Suprapubic skin (tissue), 4 donors: ENCODE data around the gene TSPAN12. TPM values are rescaled to one million over a fixed set of nuclear protein-coding genes. Genes with fewer than 3 reads are reported as not detected.

Experiments used
- DNase-seq, 2 donors: peaks; one replicate each; pipeline ENCODE4 v3.0.0-alpha.2; 2019; ENCODE audit warnings: low spot score in 2 of 2
- H3K27ac ChIP-seq: fragments of 200-600 bp; sonication (generic); one replicate; pipeline ENCODE4 v1.5.1; 2019
- H3K27me3 ChIP-seq: fragments of 200-600 bp; sonication (generic); one replicate; pipeline ENCODE4 v1.5.1; 2019
- H3K36me3 ChIP-seq: fragments of 200-600 bp; sonication (generic); one replicate; pipeline ENCODE4 v1.5.1; 2019
- H3K4me1 ChIP-seq: fragments of 200-600 bp; sonication (generic); one replicate; pipeline ENCODE4 v1.5.1; 2019
- H3K4me3 ChIP-seq: fragments of 200-600 bp; sonication (generic); one replicate; pipeline ENCODE4 v1.5.1; 2019; ENCODE audit warnings: mild to moderate bottlenecking
- H3K9me3 ChIP-seq: fragments of 200-600 bp; sonication (generic); one replicate; pipeline ENCODE4 v1.5.1; 2019
- CTCF ChIP-seq, 2 donors: fragments of 200-600 bp in 1 of 2; fragments of 450-650 bp in 1 of 2; sonication (generic) in 1 of 2; IDR thresholded peaks; one replicate each; pipeline ENCODE4 v1.5.1; 2016 to 2019; ENCODE audit warnings: antibody characterized with exemption in 2 of 2, mild to moderate bottlenecking in 1 of 2, moderate library complexity in 1 of 2
- EP300 ChIP-seq: sonication (generic); formaldehyde crosslinking; IDR thresholded peaks from one replicate; pipeline ENCODE4 v1.6.1; 2017; ENCODE audit warnings: antibody characterized with exemption
- POLR2A ChIP-seq, 2 donors: fragments of 450-650 bp; IDR thresholded peaks; one replicate each; pipeline ENCODE4 v1.6.1; 2017; ENCODE audit warnings: antibody characterized with exemption in 2 of 2, mild to moderate bottlenecking in 2 of 2, moderate library complexity in 2 of 2
- POLR2AphosphoS5 ChIP-seq, 3 donors: sonication (generic); formaldehyde crosslinking; IDR thresholded peaks; one replicate each; pipeline ENCODE4 v1.6.1; 2017; ENCODE audit warnings: antibody characterized with exemption in 3 of 3
- WGBS: methylation state at CpG from one replicate; pipeline ENCODE4 v1.1.5; 2018; 5-methylcytosine and 5-hydroxymethylcytosine counted together
- total RNA-seq, 4 donors: library from RNA; depleted of rRNA; stranded (reverse); fragments of >200 nt; gene quantifications; one replicate each; pipeline ENCODE4 v1.1.0, GENCODE V29; 2016

Gene TSPAN12
- total RNA-seq, 4 donors from 2014 or later = 1.7 to 3.4 (median 2.1) TPM

GRCh38 chr7:120827371-120828118 is 30.4 kb downstream of the TSPAN12 start:
- no peaks in the 10 kb centered on the region for H3K9me3 ChIP-seq
- no peaks in the 10 kb centered on the region for H3K27me3 ChIP-seq
- TF ChIP-seq EP300 (no peak), CTCF (IDR thresholded peaks at IDR 0.05) (no peak), POLR2AphosphoS5 (IDR thresholded peaks at IDR 0.05) (no peak), POLR2A (IDR thresholded peaks at IDR 0.05) (no peak)
- no peaks in the 10 kb centered on the region for H3K36me3 ChIP-seq
- no peak for DNase-seq
- no peak overlapping the region for H3K4me3 ChIP-seq
- H3K27ac ChIP-seq = no peak overlapping the region
- WGBS = 79% methylated on average over 8 of the region's 8 CpGs
- no peaks in the 10 kb centered on the region for H3K4me1 ChIP-seq

- no peaks in the 10 kb centered on the region for H3K36me3 ChIP-seq
- H3K9me3 ChIP-seq = no peaks in the 10 kb centered on the region
- H3K4me3 ChIP-seq = no peak overlapping the region
- no peaks in the 10 kb centered on the region for H3K4me1 ChIP-seq
- no peak for TF ChIP-seq POLR2AphosphoS5 (IDR thresholded peaks at IDR 0.05)
- no peak for TF ChIP-seq CTCF (IDR thresholded peaks at IDR 0.05)
- no peak for TF ChIP-seq POLR2A (IDR thresholded peaks at IDR 0.05)
- no peak for TF ChIP-seq EP300
- DNase-seq = no peak
- no peak overlapping the region for H3K27ac ChIP-seq
- WGBS = 81% methylated on average over 2 of the region's 2 CpGs
- H3K27me3 ChIP-seq = no peaks in the 10 kb centered on the region
Measured at GRCh38 chr7:120825576-120825975, 32.4 kb downstream of the TSPAN12 start.

- Histone ChIP-seq H3K36me3 (no peaks in the 10 kb centered on the region), H3K4me3 (no peak overlapping the region), H3K9me3 (no peaks in the 10 kb centered on the region), H3K27me3 (no peaks in the 10 kb centered on the region), H3K27ac (no peak overlapping the region), H3K4me1 (no peaks in the 10 kb centered on the region)
- DNase-seq = no peak
- 36% methylated on average over 1 of the region's 1 CpG for WGBS
- no peak for TF ChIP-seq POLR2A (IDR thresholded peaks at IDR 0.05)
- no peak for TF ChIP-seq POLR2AphosphoS5 (IDR thresholded peaks at IDR 0.05)
- no peak for TF ChIP-seq EP300
- TF ChIP-seq CTCF (IDR thresholded peaks at IDR 0.05) = no peak
Measured at GRCh38 chr7:120825152-120825551, 32.8 kb downstream of the TSPAN12 start.

- no peak overlapping the region for H3K4me3 ChIP-seq
- H3K36me3 ChIP-seq = no peaks in the 10 kb centered on the region
- TF ChIP-seq CTCF (IDR thresholded peaks at IDR 0.05) = no peak
- TF ChIP-seq EP300 = no peak
- no peak for TF ChIP-seq POLR2AphosphoS5 (IDR thresholded peaks at IDR 0.05)
- no peak for TF ChIP-seq POLR2A (IDR thresholded peaks at IDR 0.05)
Measured at GRCh38 chr7:120819861-120820260, 38.1 kb downstream of the TSPAN12 start.

GRCh38 chr7:120817851-120818250 is 40.1 kb downstream of the TSPAN12 start:
- Histone ChIP-seq H3K27ac (no peak overlapping the region), H3K4me1 (no peaks in the 10 kb centered on the region), H3K36me3 (no peaks in the 10 kb centered on the region), H3K27me3 (no peaks in the 10 kb centered on the region), H3K9me3 (no peaks in the 10 kb centered on the region), H3K4me3 (no peak overlapping the region)
- DNase-seq = no peak
- no peak for TF ChIP-seq POLR2A (IDR thresholded peaks at IDR 0.05)
- WGBS = 71% methylated on average over 2 of the region's 2 CpGs

More at GRCh38 chr7:120819861-120820260, 38.1 kb downstream of the TSPAN12 start:
- no peak for DNase-seq
- Histone ChIP-seq H3K27ac (no peak overlapping the region), H3K9me3 (no peaks in the 10 kb centered on the region), H3K27me3 (no peaks in the 10 kb centered on the region), H3K4me1 (no peaks in the 10 kb centered on the region)
